ENCODE data around the gene UBE2E2. TPM values are rescaled to one million over a fixed set of nuclear protein-coding genes. Genes with fewer than 3 reads are reported as not detected.

The UBE2E2 gene
- 22.5 and 42.2 TPM in 2 replicates for total RNA-seq

DNA sequence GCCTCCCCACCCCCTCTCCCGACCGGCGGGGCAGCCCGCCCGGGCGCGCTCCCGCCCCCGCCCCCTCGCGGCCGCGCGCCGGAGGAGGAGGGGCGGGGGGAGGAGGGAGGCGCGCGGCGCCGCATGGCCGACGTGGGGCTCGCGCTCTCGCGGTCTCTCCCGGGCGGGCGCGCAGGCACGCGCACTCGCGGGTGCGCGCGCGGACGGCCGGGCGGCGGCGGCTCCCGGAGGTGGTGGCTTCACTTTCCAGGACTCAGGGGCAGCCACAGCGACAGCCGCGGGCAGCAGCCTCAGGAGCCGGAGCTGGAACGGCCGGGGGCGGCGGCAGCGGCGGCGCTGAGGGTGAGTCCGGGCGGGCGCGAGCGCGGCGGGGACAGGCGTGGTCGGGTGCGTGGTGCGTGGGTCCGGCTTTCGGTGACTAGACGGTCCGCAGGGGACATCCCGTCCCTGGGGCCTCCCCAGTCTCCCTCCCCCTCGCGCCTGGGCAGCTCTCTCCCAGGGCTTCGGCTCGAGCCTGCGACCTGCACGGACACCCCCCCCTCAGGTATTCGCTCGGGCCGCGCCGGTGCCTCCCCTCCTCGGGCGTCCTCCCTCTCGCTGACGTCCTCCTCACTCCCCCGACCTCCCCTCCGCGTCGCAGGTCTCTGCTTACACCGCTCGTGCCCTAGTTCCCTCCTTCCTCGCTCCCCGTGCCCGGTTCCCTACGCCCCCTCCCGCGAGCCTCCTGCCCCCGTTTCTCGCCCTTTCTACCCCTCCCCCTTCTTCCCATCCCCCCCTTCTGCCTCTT, at the start of gene UBE2E2:
Gene UBE2E2, plus strand, starts transcription at position 407 of the 787 bp plus-strand sequence.

